Mesothelial cell of epicardium (in vitro differentiated cells): ENCODE data around the gene DENND4A. TPM values are rescaled to one million over a fixed set of nuclear protein-coding genes. Genes with fewer than 3 reads are reported as not detected.
A peak's percentile ranks its signal among the peaks of the same experiment; 100 is the strongest.

ENCODE experiments used
- DNase-seq, 2 experiments: peaks; one replicate each; pipeline ENCODE4 v3.0.0; 2021; ENCODE audit warnings: low spot score in 2 of 2; ENCODE audit not compliant: unreplicated experiment in 2 of 2
- H3K27ac Mint-ChIP-seq: 2 replicates; pipeline ENCODE4 v1.8.0; 2021; ENCODE audit warnings: mixed read lengths
- H3K27me3 Mint-ChIP-seq: 2 replicates; pipeline ENCODE4 v1.8.0; 2021; ENCODE audit warnings: low read depth, mixed read lengths
- H3K36me3 Mint-ChIP-seq: 2 replicates; pipeline ENCODE4 v1.8.0; 2021; ENCODE audit warnings: mixed read lengths
- H3K4me1 Mint-ChIP-seq: 2 replicates; pipeline ENCODE4 v1.8.0; 2021; ENCODE audit warnings: mixed read lengths
- H3K4me3 Mint-ChIP-seq: 2 replicates; pipeline ENCODE4 v1.8.0; 2021; ENCODE audit warnings: mild to moderate bottlenecking, moderate library complexity, mixed read lengths
- H3K9me3 Mint-ChIP-seq: 2 replicates; pipeline ENCODE4 v1.8.0; 2021; ENCODE audit warnings: mixed read lengths
- total RNA-seq: library from RNA; stranded (reverse); gene quantifications from 3 replicates; pipeline ENCODE4 v1.2.1, GENCODE V29; 2021
- TF ChIP-seq, protein P1 (sequence below): fragments of 200-600 bp; sonication (generic); IDR thresholded peaks from one replicate; pipeline ENCODE4 v1.5.0; 2021; ENCODE audit warnings: antibody characterized with exemption; ENCODE audit not compliant: unreplicated experiment

The DENND4A gene
- total RNA-seq, 1 donor from 2014 or later = 23.3 TPM

DNA sequence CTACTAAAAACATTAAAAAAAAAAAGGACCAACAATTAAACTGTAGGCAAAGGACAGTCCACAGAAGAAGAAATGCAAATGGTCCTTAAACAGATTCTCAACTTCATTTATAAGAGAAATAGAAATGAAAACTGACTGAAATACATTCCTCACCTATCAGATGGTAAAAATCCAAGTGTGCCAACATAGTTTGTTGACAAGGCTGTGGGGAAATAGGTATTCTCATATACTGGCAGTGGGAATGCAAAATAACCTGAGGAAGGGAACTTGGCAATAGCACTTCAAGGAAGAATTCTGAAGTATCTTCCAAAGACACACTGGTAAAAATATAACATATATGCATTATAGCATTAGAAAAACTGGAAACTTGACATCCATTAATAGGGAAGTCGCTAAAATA lies 116.5 kb downstream of the DENND4A start:
- no peaks in the 10 kb centered on the region for H3K27me3 Mint-ChIP-seq
- peaks cover 7% of the 10 kb centered on the region for H3K36me3 Mint-ChIP-seq
- no peak overlapping the region for H3K27ac Mint-ChIP-seq
- H3K4me3 Mint-ChIP-seq = no peak overlapping the region
- TF ChIP-seq, protein P1, sequence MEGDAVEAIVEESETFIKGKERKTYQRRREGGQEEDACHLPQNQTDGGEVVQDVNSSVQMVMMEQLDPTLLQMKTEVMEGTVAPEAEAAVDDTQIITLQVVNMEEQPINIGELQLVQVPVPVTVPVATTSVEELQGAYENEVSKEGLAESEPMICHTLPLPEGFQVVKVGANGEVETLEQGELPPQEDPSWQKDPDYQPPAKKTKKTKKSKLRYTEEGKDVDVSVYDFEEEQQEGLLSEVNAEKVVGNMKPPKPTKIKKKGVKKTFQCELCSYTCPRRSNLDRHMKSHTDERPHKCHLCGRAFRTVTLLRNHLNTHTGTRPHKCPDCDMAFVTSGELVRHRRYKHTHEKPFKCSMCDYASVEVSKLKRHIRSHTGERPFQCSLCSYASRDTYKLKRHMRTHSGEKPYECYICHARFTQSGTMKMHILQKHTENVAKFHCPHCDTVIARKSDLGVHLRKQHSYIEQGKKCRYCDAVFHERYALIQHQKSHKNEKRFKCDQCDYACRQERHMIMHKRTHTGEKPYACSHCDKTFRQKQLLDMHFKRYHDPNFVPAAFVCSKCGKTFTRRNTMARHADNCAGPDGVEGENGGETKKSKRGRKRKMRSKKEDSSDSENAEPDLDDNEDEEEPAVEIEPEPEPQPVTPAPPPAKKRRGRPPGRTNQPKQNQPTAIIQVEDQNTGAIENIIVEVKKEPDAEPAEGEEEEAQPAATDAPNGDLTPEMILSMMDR = no peak
- H3K9me3 Mint-ChIP-seq = no peaks in the 10 kb centered on the region
- H3K4me1 Mint-ChIP-seq = no peaks in the 10 kb centered on the region
- DNase-seq = no peak

DNA sequence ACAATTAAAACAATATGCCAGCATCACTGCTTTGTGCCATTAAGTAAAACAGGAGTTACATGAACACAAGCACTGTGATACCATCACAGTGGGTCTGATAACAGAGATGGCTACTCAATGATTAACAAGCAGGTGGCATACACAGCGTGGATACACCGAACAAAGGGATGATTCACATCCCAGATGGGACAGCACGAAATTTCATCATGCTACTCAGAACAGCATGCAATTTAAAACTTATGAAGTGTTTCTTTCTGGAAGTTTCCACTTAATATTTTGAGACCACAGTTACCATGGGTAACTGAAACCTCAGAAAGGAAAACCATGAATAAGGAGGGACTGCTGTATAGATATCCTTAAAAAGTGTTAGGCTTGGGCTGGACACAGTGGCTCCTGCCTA lies 125.8 kb downstream of the DENND4A start:
- no peak for DNase-seq
- no peaks in the 10 kb centered on the region for H3K9me3 Mint-ChIP-seq
- TF ChIP-seq, protein P1 = no peak
- no peak overlapping the region for H3K27ac Mint-ChIP-seq
- H3K4me3 Mint-ChIP-seq = no peak overlapping the region
- H3K4me1 Mint-ChIP-seq = no peaks in the 10 kb centered on the region
- no peaks in the 10 kb centered on the region for H3K27me3 Mint-ChIP-seq
- peaks cover 11% of the 10 kb centered on the region for H3K36me3 Mint-ChIP-seq

DNA sequence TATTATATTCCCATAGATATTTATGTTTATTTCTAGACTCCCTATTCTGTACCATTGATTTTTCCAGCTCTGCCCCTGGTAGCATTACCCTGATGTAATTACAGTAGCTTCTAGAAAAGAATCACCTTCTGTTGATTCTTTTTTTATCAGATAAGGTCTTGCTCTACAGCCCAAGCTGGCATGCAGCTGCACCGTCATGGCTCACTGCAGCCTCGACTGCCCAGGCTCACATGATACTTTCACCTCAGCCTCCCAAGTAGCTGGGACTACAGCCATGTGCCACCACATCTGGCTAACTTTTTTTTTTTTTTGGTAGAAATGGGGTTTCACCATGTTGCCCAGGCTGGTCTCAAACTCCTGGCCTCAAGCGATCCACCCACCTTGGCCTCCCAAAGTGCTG lies 128.6 kb downstream of the DENND4A start:
- DNase-seq = no peak
- TF ChIP-seq, protein P1 = no peak
- Mint-ChIP-seq H3K9me3 (no peaks in the 10 kb centered on the region), H3K36me3 (peaks cover 6% of the 10 kb centered on the region), H3K27me3 (no peaks in the 10 kb centered on the region), H3K4me1 (no peaks in the 10 kb centered on the region), H3K27ac (no peak overlapping the region), H3K4me3 (no peak overlapping the region)

DNA sequence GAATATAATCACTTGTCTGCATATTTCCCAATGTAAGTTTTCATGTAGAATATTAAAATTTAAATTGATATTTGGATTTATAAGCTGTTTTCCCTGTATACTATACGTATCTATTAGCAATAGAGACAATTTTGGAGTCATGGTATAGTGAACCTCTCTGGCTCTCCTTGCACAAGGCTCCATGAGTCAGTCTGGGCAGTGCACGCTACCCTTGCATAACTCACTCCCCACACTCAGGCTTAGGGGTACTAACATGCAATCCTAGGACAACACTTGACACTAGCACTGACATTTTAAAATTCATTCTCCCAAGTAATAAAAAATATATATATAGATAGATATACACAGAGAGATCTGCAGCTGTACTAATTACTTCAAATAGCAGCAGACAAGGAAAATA lies 131.2 kb downstream of the DENND4A start:
- H3K4me1 Mint-ChIP-seq = no peaks in the 10 kb centered on the region
- no peaks in the 10 kb centered on the region for H3K27me3 Mint-ChIP-seq
- no peak overlapping the region for H3K27ac Mint-ChIP-seq
- H3K4me3 Mint-ChIP-seq = no peak overlapping the region
- TF ChIP-seq, protein P1 = no peak
- H3K9me3 Mint-ChIP-seq = no peaks in the 10 kb centered on the region
- no peak for DNase-seq
- peaks cover 1% of the 10 kb centered on the region for H3K36me3 Mint-ChIP-seq

DNA sequence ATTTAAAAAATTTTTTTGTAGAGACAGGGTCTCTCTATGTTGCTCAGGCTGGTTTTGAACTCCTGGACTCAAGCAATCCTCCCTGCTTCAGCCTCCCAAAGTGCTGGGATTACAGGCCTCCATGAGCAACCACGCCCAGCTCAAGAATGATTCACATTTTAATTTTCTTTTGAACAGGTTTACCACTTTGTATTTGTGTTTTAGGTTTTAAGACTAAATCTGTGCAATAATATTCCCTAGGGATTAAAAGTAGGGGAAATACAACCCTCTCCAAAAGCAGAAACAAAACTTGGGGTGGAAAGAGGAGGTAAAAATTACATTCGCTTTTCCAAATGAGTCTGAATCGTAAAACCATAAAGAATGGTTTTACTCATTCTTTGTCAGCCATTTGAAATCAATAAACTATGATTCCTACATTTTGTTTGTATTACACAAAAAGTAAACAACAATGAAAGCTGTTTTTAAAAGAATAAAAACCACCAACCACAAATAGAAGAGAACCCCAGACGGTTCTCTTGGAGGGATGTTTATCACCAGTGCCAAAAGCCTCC lies 132.5 kb downstream of the DENND4A start:
- H3K27ac Mint-ChIP-seq = peak overlapping the region; percentile 53
- H3K4me3 Mint-ChIP-seq = no peak overlapping the region
- H3K4me1 Mint-ChIP-seq = no peaks in the 10 kb centered on the region
- no peak for DNase-seq
- no peaks in the 10 kb centered on the region for H3K9me3 Mint-ChIP-seq
- H3K27me3 Mint-ChIP-seq = no peaks in the 10 kb centered on the region
- H3K36me3 Mint-ChIP-seq = peaks cover 6% of the 10 kb centered on the region
- TF ChIP-seq, protein P1 = no peak

DNA sequence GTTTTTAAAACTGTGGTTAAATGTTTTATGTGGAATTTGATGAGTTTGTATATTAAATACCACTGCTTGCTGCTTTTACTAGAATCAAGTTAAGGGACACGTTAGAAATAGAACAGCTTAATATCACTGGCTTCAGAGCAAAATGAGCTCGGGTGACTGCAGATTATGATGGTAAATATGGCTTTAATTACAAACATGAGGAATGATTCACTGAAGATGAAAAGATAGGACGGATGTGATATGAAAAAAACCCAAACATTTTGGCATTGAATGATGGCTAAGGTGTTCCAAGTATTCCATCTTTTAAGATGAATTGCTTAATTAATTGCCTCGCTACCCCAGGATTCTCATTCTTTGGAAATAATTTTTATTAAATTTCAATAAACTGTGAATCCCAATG lies 136.6 kb downstream of the DENND4A start:
- no peaks in the 10 kb centered on the region for H3K9me3 Mint-ChIP-seq
- no peak overlapping the region for H3K27ac Mint-ChIP-seq
- peaks cover 18% of the 10 kb centered on the region for H3K36me3 Mint-ChIP-seq
- no peak overlapping the region for H3K4me3 Mint-ChIP-seq
- no peak for DNase-seq
- no peaks in the 10 kb centered on the region for H3K4me1 Mint-ChIP-seq
- TF ChIP-seq, protein P1 = no peak
- H3K27me3 Mint-ChIP-seq = no peaks in the 10 kb centered on the region
